NT2/D1 (cell line): ENCODE data around the gene UBAC2.
"Not testable (repeated sequence)": the region's sequence is repeated elsewhere in the genome, so short reads cannot be mapped to it uniquely, and the experiment has no call there.

Experiments used
- DNase-seq: peaks from one replicate; pipeline ENCODE4 v3.0.0-alpha.2; 2011; ENCODE audit warnings: low read depth, low spot score
- H3K27me3 ChIP-seq: 2 replicates; pipeline ENCODE4 v1.6.0; 2011; ENCODE audit warnings: mild to moderate bottlenecking; ENCODE audit not compliant: insufficient read length, insufficient read depth
- H3K36me3 ChIP-seq: 2 replicates; pipeline ENCODE4 v1.6.1; 2011; ENCODE audit warnings: mild to moderate bottlenecking, low read length, mixed read lengths; ENCODE audit not compliant: insufficient read depth, insufficient read length
- H3K4me1 ChIP-seq: 2 replicates; pipeline ENCODE4 v1.5.1; 2011; ENCODE audit not compliant: insufficient read depth, insufficient read length
- H3K4me3 ChIP-seq: 2 replicates; pipeline ENCODE4 v1.5.1; 2011; ENCODE audit warnings: low read depth; ENCODE audit not compliant: insufficient read length
- H3K9ac ChIP-seq: 2 replicates; pipeline ENCODE4 v1.6.0; 2011; ENCODE audit warnings: low read depth; ENCODE audit not compliant: insufficient read length
- H3K9me3 ChIP-seq: 2 replicates; pipeline ENCODE4 v1.5.1; 2011; ENCODE audit warnings: mild to moderate bottlenecking, low read length; ENCODE audit not compliant: insufficient read depth
- SUZ12 ChIP-seq: IDR thresholded peaks from 2 replicates; pipeline ENCODE4 v1.6.1; 2011; ENCODE audit not compliant: insufficient read length, insufficient read depth; ENCODE audit errors: extremely low read depth
- YY1 ChIP-seq: IDR thresholded peaks from 2 replicates; pipeline ENCODE4 v1.6.1; 2011; ENCODE audit not compliant: insufficient read length, insufficient read depth
- ZNF274 ChIP-seq: IDR thresholded peaks from 2 replicates; pipeline ENCODE4 v1.6.1; 2011; ENCODE audit warnings: mild to moderate bottlenecking, low read depth, low read length

The UBAC2 gene

GRCh38 chr13:99230991-99231390 is 30.3 kb downstream of the UBAC2 start:
- no peak overlapping the region for H3K4me3 ChIP-seq
- no peaks in the 10 kb centered on the region for H3K36me3 ChIP-seq
- TF ChIP-seq SUZ12 (no peak), YY1 (no peak), ZNF274 (no peak)
- DNase-seq, result no peak
- H3K4me1 ChIP-seq, result no peaks in the 10 kb centered on the region
- no peaks in the 10 kb centered on the region for H3K9me3 ChIP-seq
- H3K27me3 ChIP-seq, result no peaks in the 10 kb centered on the region
- no peak overlapping the region for H3K9ac ChIP-seq

GRCh38 chr13:99231721-99232120 is 31.1 kb downstream of the UBAC2 start:
- no peak for DNase-seq
- no peak for TF ChIP-seq ZNF274
- TF ChIP-seq SUZ12, result no peak
- TF ChIP-seq YY1, result no peak
- Histone ChIP-seq H3K4me1 (no peaks in the 10 kb centered on the region), H3K36me3 (no peaks in the 10 kb centered on the region), H3K27me3 (no peaks in the 10 kb centered on the region), H3K9me3 (no peaks in the 10 kb centered on the region), H3K4me3 (no peak overlapping the region), H3K9ac (no peak overlapping the region)

DNA sequence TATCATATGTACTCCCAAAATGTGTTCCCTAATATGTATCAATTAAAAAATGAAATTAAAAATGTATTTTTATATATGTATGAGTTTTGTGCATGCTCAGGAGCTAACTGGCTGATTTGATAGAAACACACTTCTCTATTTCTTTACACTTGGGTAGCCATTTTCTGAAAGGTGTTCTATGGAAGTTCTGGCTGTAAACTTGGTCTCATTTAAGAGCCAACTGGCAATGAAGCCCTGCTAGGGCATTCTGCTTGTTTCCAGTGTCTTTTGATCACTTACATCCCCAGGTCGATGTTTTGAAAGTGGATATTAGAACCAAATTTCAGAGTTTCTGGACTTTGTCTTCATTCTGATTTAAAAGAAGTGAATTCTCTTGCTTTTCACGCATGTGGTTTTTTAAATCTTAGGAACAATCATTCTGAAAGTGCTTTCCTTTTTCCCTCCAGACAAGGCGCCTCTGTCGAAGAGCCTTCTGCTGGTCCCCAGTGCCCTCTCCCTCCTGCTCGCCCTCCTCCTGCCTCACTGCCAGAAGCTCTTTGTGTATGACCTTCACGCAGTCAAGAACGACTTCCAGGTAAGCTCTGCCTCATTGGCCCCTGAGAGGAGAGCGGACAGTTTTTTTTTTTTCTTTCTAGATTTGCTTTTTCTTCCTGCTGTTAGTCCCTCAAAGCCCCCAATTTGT is 37.5 kb downstream of the UBAC2 start:
- peaks cover 4% of the 10 kb centered on the region; the same call in 1 of the 2 replicates for H3K9me3 ChIP-seq
- no peak overlapping the region for H3K4me3 ChIP-seq
- H3K27me3 ChIP-seq, result no peaks in the 10 kb centered on the region
- TF ChIP-seq SUZ12 (no peak), YY1 (no peak), ZNF274 (no peak)
- H3K9ac ChIP-seq, result no peak overlapping the region
- no peak for DNase-seq
- no peaks in the 10 kb centered on the region for H3K4me1 ChIP-seq
- H3K36me3 ChIP-seq, result peaks cover 25% of the 10 kb centered on the region

DNA sequence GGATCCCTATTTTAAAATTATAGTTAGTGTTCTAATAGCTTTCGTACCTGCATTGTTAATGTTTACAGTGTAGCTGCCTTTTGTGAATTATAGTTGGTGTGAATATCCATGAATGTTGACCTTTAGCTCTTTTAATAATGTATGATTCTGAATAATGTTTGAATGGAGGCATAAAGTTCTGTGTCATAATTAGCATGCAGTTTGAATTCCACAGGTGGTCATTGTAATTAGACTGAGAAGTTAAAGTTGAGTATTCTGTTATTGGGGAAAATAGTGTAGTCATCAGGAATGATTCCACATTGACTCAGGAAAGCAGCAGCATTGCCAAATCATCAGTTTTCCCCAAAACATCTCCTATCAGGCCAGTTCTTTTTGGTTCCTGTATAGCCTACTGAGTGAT is 45.4 kb downstream of the UBAC2 start:
- no peak overlapping the region for H3K9ac ChIP-seq
- DNase-seq, result no peak
- no peak overlapping the region for H3K4me3 ChIP-seq

GRCh38 chr13:99249178-99249577 is 48.5 kb downstream of the UBAC2 start:
- DNase-seq, result not testable (repeated sequence)

More for the DNA sequence above, 45.4 kb downstream of the UBAC2 start:
- Histone ChIP-seq H3K36me3 (peaks cover 10% of the 10 kb centered on the region), H3K4me1 (no peaks in the 10 kb centered on the region), H3K27me3 (no peaks in the 10 kb centered on the region), H3K9me3 (no peaks in the 10 kb centered on the region; the same call in 1 of the 2 replicates)
- TF ChIP-seq YY1 (no peak), ZNF274 (no peak), SUZ12 (no peak)

GRCh38 chr13:99249606-99250005 is 49.0 kb downstream of the UBAC2 start:
- not testable (repeated sequence) for DNase-seq, H3K9ac ChIP-seq, H3K4me1 ChIP-seq, H3K36me3 ChIP-seq, H3K27me3 ChIP-seq, H3K9me3 ChIP-seq, H3K4me3 ChIP-seq

More at GRCh38 chr13:99249178-99249577, 48.5 kb downstream of the UBAC2 start:
- not testable (repeated sequence) for H3K4me1 ChIP-seq, H3K9me3 ChIP-seq, H3K4me3 ChIP-seq, H3K9ac ChIP-seq, H3K36me3 ChIP-seq, H3K27me3 ChIP-seq

GRCh38 chr13:99250982-99251825 is 50.5 kb downstream of the UBAC2 start:
- no peak for DNase-seq
- no peak overlapping the region for H3K4me3 ChIP-seq
- H3K36me3 ChIP-seq, result peaks cover 12% of the 10 kb centered on the region
- no peaks in the 10 kb centered on the region for H3K4me1 ChIP-seq
- TF ChIP-seq ZNF274 (no peak), YY1 (no peak), SUZ12 (no peak)
- H3K9ac ChIP-seq, result no peak overlapping the region
- no peaks in the 10 kb centered on the region for H3K27me3 ChIP-seq
- no peaks in the 10 kb centered on the region for H3K9me3 ChIP-seq
